Mesodermal cell (in vitro differentiated cells): ENCODE measurements around the gene SOS2.

Source experiments
- H3K27ac ChIP-seq: 2 replicates; pipeline ENCODE4 v1.7.0; 2013; ENCODE audit warnings: mild to moderate bottlenecking, low read depth, low read length, moderate library complexity; ENCODE audit not compliant: severe bottlenecking
- H3K36me3 ChIP-seq: 2 replicates; pipeline ENCODE4 v1.7.1; 2013; ENCODE audit warnings: mild to moderate bottlenecking, low read length, moderate library complexity; ENCODE audit not compliant: control insufficient read depth, insufficient read depth
- H3K4me1 ChIP-seq: one replicate; pipeline ENCODE4 v1.7.1; 2013; ENCODE audit warnings: mild to moderate bottlenecking, low read length; ENCODE audit not compliant: insufficient read depth, control insufficient read depth, poor library complexity, severe bottlenecking
- H3K4me3 ChIP-seq: 2 replicates; pipeline ENCODE4 v1.7.0; 2013; ENCODE audit warnings: low read length, control low read depth, mild to moderate bottlenecking; ENCODE audit not compliant: insufficient read depth, poor library complexity, severe bottlenecking; ENCODE audit errors: extremely low read depth
- H3K9me3 ChIP-seq: 2 replicates; pipeline ENCODE4 v1.7.1; 2013; ENCODE audit warnings: mild to moderate bottlenecking, low read length, moderate library complexity; ENCODE audit not compliant: control insufficient read depth
- WGBS, 2 experiments: methylation state at CpG; one replicate each; pipeline ENCODE4 v1.1.5; 2013; ENCODE audit warnings: missing lambda C conversion rate in 2 of 2; ENCODE audit not compliant: insufficient coverage in 2 of 2; 5-methylcytosine and 5-hydroxymethylcytosine counted together

The SOS2 gene

GRCh38 chr14:50116966-50117365, 114.4 kb downstream of the SOS2 start:
- peaks cover 55% of the 10 kb centered on the region for H3K36me3 ChIP-seq
- peak overlapping the region; percentile 89 for H3K27ac ChIP-seq
- WGBS, 2 experiments, result no CpG with 5 or more reads among the region's 2 CpGs
- peak overlapping the region; percentile 88 for H3K4me3 ChIP-seq
- H3K9me3 ChIP-seq, result no peaks in the 10 kb centered on the region
- H3K4me1 ChIP-seq, result peaks cover 14% of the 10 kb centered on the region

DNA sequence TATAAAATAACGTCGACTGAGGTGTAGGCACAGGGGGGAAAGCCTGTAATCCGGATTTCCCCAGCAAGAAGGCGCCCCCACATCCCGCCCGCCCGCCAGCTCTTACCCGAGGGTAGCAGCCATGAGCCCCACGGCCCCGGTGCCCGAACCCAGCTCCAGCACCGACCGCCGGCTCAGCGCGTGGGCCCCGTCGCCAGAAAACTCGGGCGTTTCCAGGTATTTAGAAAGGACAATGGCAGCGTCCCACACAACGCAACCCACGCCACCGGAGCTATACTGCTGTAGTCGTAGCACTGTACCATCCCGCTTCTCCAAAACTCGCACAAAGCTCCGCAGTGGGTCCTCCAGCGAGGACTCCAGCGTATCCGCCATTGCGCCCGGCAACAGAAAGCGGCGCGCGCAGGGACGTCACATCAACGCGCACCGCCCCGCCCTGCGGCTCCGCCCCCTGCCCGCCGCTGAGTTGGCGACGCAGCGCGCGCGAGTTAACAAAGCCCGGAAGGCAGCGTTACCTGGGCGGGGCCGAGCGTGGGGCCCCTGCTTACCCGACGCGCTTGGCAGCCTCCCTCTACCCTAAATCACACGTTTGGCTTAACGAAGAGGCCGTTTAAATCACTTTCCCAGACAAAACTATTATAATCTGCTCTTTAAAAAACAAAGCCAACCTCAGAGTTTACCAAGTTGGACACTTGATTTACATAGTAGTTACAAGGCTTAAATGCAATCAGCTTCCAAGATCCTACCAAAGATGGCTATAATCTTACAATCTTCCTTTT, 115.0 kb downstream of the SOS2 start, which contains the start of gene VCPKMT:
Gene VCPKMT (minus strand): TSS at position 392 of the 776 bp plus-strand sequence. CDS start 20 bp downstream, at position 372.
- Histone ChIP-seq H3K4me1 (peaks cover 14% of the 10 kb centered on the region), H3K4me3 (peak within 1 kb of the TSS; percentile 88), H3K36me3 (peaks cover 57% of the 10 kb centered on the region), H3K9me3 (no peaks in the 10 kb centered on the region), H3K27ac (peak within 1 kb of the TSS; percentile 89)
- WGBS, 2 experiments, result 0 to 1% methylated on average over 47 to 53 of the region's 63 CpGs

DNA sequence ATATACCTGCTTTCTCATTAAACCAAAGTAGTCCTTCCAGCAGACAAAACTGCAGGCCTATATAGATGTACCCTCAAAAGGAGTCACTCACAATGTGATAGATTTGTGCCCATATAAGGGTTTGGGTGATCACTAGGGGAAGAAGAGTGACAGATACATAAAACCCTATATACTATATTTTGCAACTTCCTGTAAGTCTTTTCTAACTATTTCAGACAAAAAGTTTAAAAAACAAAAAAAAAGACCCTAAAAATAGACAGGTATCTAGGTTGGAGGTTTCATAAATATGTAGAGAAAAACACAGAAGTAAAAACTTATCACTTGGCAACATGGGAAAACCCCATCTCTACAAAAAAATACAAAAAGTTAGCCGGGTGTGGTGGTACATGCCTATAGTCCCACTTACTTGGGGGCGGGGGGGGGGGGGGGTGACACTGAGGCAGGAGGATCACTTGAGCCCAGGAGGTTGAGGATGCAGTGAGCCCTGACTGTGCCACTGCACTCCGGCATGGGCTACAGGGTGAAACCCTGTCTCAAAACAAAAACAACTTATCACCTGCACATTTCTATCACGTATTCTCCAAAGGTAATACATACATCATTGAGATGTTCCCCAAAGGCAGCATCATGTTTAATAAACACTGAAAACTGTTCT, 117.9 kb downstream of the SOS2 start:
- H3K36me3 ChIP-seq, result peaks cover 72% of the 10 kb centered on the region
- no peak overlapping the region for H3K27ac ChIP-seq
- H3K9me3 ChIP-seq, result no peaks in the 10 kb centered on the region
- peaks cover 14% of the 10 kb centered on the region for H3K4me1 ChIP-seq
- H3K4me3 ChIP-seq, result no peak overlapping the region
- 100% methylated on average over 1 of the region's 4 CpGs for WGBS, 2 experiments

DNA sequence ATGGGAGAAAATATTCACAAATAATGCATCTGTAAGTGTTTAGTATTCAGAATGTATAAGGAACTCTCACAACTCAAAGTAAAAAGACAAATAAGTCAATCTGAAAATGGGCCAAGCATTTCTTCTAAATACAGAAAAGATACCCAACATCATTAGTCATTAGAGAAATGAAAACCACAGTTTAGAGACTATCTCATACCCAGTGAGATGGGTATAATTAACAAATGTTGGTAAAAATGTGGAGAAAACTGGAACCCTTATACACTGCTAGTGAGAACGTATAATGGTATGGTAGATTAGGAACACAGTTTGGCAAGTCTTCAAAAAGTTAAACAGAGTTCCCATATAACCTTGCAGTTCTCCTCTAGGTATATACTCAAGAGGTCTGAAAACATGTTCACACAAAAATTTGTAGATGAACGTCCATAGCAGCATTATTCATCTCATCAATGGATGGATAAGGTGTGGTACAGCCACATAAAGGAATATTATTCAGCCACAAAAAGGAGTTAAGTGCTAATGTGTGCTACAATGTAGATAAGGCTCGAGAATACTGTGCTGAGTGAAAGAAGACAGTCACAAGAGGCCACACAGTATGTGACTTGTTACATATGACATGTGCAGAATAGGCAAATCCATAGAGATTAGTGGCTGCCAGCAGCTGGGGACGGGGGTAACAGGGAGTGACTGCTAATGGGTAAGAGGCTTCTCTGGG, 120.9 kb downstream of the SOS2 start:
- no peak overlapping the region for H3K4me3 ChIP-seq
- no peak overlapping the region for H3K27ac ChIP-seq
- H3K9me3 ChIP-seq, result no peaks in the 10 kb centered on the region
- H3K36me3 ChIP-seq, result peaks cover 73% of the 10 kb centered on the region
- H3K4me1 ChIP-seq, result peaks cover 9% of the 10 kb centered on the region
- WGBS, 2 experiments, result 88 to 90% methylated on average over 1 of the region's 4 CpGs

DNA sequence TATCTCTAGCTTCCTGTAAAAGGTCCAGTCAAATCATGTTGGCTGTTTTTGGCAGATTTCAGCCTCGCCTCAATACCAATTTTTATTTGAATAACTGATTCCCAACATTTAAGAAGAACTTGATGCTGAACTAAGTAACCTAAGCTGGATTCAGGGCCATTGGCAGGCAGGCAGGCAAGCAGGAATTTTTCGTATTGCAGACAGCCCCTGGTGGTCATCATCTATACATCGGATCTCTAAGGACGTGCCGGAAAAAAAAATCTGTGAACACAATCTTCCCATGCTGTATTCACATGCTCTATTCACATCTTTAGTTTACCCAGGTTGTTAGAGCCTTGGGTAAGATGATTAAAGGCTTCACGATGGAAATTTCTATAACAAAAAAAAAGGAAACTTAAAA, 122.0 kb downstream of the SOS2 start:
- H3K4me1 ChIP-seq, result no peaks in the 10 kb centered on the region
- no peak overlapping the region for H3K4me3 ChIP-seq
- H3K9me3 ChIP-seq, result no peaks in the 10 kb centered on the region
- H3K27ac ChIP-seq, result no peak overlapping the region
- WGBS, 2 experiments, result 76 to 94% methylated on average over 3 to 4 of the region's 6 CpGs
- H3K36me3 ChIP-seq, result peaks cover 62% of the 10 kb centered on the region

GRCh38 chr14:50107850-50108249, 123.5 kb downstream of the SOS2 start:
- WGBS, 2 experiments, result 89 to 90% methylated on average over 1 to 2 of the region's 2 CpGs
- no peak overlapping the region for H3K27ac ChIP-seq
- H3K36me3 ChIP-seq, result peaks cover 51% of the 10 kb centered on the region
- no peak overlapping the region for H3K4me3 ChIP-seq
- no peaks in the 10 kb centered on the region for H3K4me1 ChIP-seq
- H3K9me3 ChIP-seq, result no peaks in the 10 kb centered on the region

GRCh38 chr14:50106178-50106577, 125.2 kb downstream of the SOS2 start:
- no peaks in the 10 kb centered on the region for H3K9me3 ChIP-seq
- H3K4me3 ChIP-seq, result no peak overlapping the region
- H3K4me1 ChIP-seq, result no peaks in the 10 kb centered on the region
- H3K27ac ChIP-seq, result no peak overlapping the region
- peaks cover 34% of the 10 kb centered on the region for H3K36me3 ChIP-seq
- WGBS, 2 experiments, result 95 to 100% methylated on average over 4 of the region's 4 CpGs

DNA sequence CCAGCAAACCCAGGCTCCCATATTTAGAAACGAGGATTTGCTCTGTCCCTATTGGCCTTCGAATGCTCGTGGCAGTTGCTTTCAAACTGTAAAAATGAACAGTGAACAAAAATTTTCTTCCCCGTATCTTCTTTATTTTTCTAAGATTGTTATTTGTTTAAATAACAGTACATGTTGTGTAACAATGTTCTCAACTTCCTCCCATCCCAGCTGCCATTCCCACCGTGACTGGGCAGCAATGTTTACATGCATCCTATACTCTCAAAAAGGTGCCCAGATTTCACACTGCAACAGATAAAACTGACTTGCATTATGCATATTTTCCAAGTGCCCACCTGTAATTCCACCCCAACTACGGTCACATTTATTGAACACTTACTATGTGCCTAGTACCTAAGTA, 127.8 kb downstream of the SOS2 start:
- Histone ChIP-seq H3K4me1 (no peaks in the 10 kb centered on the region), H3K9me3 (no peaks in the 10 kb centered on the region), H3K27ac (no peak overlapping the region), H3K36me3 (peaks cover 10% of the 10 kb centered on the region), H3K4me3 (no peak overlapping the region)
- 98 to 100% methylated on average over 3 to 5 of the region's 6 CpGs for WGBS, 2 experiments

DNA sequence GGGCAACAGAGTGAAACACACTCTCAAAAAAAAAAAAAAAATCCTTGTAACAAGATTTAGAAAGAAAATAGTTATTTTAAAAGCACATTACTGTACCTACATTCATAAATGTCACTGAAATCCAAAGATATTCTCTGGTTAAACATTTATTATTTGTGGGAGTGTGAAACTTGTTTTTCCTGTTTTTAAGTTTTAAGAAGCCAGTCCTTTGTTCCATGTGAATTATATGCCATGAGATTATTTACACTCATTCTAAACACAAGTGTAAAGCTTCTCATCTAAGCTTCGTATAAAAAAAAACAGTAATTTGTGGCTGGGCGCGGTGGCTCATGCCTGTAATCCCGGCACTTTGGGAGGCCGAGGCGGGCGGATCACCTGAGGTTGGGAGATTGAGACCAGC, 130.0 kb downstream of the SOS2 start:
- no peaks in the 10 kb centered on the region for H3K9me3 ChIP-seq
- H3K36me3 ChIP-seq, result no peaks in the 10 kb centered on the region
- H3K4me3 ChIP-seq, result no peak overlapping the region
- H3K4me1 ChIP-seq, result no peaks in the 10 kb centered on the region
- no peak overlapping the region for H3K27ac ChIP-seq
- no CpG with 5 or more reads among the region's 7 CpGs for WGBS, 2 experiments

GRCh38 chr14:50100805-50101204, 130.6 kb downstream of the SOS2 start:
- H3K9me3 ChIP-seq, result no peaks in the 10 kb centered on the region
- H3K27ac ChIP-seq, result no peak overlapping the region
- no peak overlapping the region for H3K4me3 ChIP-seq
- H3K36me3 ChIP-seq, result peaks cover 2% of the 10 kb centered on the region
- WGBS, 2 experiments, result 95 to 100% methylated on average over 2 of the region's 2 CpGs
- no peaks in the 10 kb centered on the region for H3K4me1 ChIP-seq
